ENCODE measurements around the gene SIPA1L3.

The SIPA1L3 gene

DNA sequence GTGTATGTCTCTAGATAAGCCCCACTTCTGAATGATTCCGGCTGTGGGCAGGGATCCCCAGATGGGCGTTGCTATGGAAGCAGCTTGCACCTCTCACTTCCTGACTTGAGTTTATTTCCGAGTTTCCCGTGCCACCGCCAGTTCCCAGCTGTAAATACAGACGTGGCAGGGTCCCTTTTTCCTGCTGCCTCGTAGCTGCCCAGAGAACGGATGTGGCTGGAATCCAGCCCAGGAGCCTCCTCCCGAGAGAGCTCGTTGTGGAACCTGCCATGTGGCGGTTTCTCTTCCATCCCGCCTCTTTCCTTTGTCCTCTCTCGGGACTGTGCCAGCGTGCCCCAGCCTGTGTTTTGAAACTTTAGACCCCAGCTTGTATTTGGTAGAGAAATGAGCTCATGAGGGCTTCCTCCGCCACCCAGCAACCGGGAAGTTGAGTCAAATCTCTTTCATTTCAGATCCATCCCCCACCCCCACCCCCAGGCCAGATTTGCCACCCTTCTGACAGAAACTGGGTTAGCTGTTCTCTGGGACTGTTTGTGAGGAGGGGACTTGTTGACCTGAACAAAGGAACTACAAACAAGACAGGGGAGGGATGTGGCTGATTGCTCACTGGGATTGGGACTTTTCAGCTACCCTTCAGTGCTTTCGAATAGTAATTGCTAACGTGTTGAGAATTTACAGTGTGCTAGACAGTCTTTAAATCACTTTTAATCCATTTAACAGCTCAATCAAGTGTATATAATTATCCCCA, 96.6 kb downstream of the SIPA1L3 start (continued):
- TF ChIP-seq, protein P1, sequence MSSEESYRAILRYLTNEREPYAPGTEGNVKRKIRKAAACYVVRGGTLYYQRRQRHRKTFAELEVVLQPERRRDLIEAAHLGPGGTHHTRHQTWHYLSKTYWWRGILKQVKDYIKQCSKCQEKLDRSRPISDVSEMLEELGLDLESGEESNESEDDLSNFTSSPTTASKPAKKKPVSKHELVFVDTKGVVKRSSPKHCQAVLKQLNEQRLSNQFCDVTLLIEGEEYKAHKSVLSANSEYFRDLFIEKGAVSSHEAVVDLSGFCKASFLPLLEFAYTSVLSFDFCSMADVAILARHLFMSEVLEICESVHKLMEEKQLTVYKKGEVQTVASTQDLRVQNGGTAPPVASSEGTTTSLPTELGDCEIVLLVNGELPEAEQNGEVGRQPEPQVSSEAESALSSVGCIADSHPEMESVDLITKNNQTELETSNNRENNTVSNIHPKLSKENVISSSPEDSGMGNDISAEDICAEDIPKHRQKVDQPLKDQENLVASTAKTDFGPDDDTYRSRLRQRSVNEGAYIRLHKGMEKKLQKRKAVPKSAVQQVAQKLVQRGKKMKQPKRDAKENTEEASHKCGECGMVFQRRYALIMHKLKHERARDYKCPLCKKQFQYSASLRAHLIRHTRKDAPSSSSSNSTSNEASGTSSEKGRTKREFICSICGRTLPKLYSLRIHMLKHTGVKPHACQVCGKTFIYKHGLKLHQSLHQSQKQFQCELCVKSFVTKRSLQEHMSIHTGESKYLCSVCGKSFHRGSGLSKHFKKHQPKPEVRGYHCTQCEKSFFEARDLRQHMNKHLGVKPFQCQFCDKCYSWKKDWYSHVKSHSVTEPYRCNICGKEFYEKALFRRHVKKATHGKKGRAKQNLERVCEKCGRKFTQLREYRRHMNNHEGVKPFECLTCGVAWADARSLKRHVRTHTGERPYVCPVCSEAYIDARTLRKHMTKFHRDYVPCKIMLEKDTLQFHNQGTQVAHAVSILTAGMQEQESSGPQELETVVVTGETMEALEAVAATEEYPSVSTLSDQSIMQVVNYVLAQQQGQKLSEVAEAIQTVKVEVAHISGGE (tag by site-specific recombination; conservative IDR thresholded peaks at IDR 0.05; ENCODE audit: low read depth) = peak; percentile 77
- TF ChIP-seq KLF9 (tag by site-specific recombination; IDR thresholded peaks at IDR 0.05; ENCODE audit: low read depth) (peak; percentile 30; the same call in 1 of the 2 replicates), SCRT2 (tag by site-specific recombination; IDR thresholded peaks at IDR 0.05) (peak; percentile 64), ZNF10 (tag by site-specific recombination; IDR thresholded peaks at IDR 0.05) (peak; percentile 9; the same call in 1 of the 2 replicates), SP2 (tag by site-specific recombination; IDR thresholded peaks at IDR 0.05) (peak; percentile 78), ZNF548 (tag by site-specific recombination; IDR thresholded peaks at IDR 0.05) (peak; percentile 75; the same call in 1 of the 2 replicates), ZNF221 (tag by site-specific recombination; IDR thresholded peaks at IDR 0.05; ENCODE audit: borderline replicate concordance) (no peak), ZNF596 (tag by site-specific recombination; IDR thresholded peaks at IDR 0.05) (peak; percentile 37; the same call in 1 of the 2 replicates), ZBTB20 (tag by site-specific recombination; IDR thresholded peaks at IDR 0.05) (peak; percentile 95), SP7 (tag by site-specific recombination; IDR thresholded peaks at IDR 0.05) (peak; percentile 85), ZNF335 (tag by site-specific recombination; conservative IDR thresholded peaks at IDR 0.05) (peak; percentile 86), ZNF558 (tag by site-specific recombination; IDR thresholded peaks at IDR 0.05) (peak; percentile 43; the same call in 1 of the 2 replicates), BCL11A (tag by site-specific recombination; IDR thresholded peaks at IDR 0.05; ENCODE audit: low read depth) (peak; percentile 21; the same call in 1 of the 2 replicates), OSR2 (tag by site-specific recombination; IDR thresholded peaks at IDR 0.05) (peak; percentile 57), KLF7 (tag by site-specific recombination; IDR thresholded peaks at IDR 0.05; ENCODE audit: borderline replicate concordance) (no peak), KLF8 (tag by site-specific recombination; IDR thresholded peaks at IDR 0.05) (peak; percentile 75), ZEB2 (tag by site-specific recombination; IDR thresholded peaks at IDR 0.05) (peak; percentile 82), ZFP37 (tag by site-specific recombination; IDR thresholded peaks at IDR 0.05) (peak; percentile 47; the same call in 1 of the 2 replicates), WT1 (tag by site-specific recombination; IDR thresholded peaks at IDR 0.05) (no peak; the same call in 1 of the 2 replicates), ZNF24 (tag by site-specific recombination; IDR thresholded peaks at IDR 0.05) (peak; percentile 68; the same call in 1 of the 2 replicates), ZNF391 (tag by site-specific recombination; IDR thresholded peaks at IDR 0.05; ENCODE audit: borderline replicate concordance, low read depth) (peak; percentile 28; the same call in 1 of the 2 replicates)
- TF ChIP-seq, protein P2, sequence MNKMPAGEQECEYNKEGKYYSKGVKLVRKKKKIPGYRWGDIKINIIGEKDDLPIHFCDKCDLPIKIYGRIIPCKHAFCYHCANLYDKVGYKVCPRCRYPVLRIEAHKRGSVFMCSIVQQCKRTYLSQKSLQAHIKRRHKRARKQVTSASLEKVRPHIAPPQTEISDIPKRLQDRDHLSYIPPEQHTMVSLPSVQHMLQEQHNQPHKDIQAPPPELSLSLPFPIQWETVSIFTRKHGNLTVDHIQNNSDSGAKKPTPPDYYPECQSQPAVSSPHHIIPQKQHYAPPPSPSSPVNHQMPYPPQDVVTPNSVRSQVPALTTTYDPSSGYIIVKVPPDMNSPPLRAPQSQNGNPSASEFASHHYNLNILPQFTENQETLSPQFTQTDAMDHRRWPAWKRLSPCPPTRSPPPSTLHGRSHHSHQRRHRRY (tag by site-specific recombination; IDR thresholded peaks at IDR 0.05) = no peak
- TF ChIP-seq, protein P3, sequence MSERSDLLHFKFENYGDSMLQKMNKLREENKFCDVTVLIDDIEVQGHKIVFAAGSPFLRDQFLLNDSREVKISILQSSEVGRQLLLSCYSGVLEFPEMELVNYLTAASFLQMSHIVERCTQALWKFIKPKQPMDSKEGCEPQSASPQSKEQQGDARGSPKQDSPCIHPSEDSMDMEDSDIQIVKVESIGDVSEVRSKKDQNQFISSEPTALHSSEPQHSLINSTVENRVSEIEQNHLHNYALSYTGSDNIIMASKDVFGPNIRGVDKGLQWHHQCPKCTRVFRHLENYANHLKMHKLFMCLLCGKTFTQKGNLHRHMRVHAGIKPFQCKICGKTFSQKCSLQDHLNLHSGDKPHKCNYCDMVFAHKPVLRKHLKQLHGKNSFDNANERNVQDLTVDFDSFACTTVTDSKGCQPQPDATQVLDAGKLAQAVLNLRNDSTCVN (tag by site-specific recombination; optimal IDR thresholded peaks at IDR 0.05) = peak; percentile 30
- TF ChIP-seq, protein P4, sequence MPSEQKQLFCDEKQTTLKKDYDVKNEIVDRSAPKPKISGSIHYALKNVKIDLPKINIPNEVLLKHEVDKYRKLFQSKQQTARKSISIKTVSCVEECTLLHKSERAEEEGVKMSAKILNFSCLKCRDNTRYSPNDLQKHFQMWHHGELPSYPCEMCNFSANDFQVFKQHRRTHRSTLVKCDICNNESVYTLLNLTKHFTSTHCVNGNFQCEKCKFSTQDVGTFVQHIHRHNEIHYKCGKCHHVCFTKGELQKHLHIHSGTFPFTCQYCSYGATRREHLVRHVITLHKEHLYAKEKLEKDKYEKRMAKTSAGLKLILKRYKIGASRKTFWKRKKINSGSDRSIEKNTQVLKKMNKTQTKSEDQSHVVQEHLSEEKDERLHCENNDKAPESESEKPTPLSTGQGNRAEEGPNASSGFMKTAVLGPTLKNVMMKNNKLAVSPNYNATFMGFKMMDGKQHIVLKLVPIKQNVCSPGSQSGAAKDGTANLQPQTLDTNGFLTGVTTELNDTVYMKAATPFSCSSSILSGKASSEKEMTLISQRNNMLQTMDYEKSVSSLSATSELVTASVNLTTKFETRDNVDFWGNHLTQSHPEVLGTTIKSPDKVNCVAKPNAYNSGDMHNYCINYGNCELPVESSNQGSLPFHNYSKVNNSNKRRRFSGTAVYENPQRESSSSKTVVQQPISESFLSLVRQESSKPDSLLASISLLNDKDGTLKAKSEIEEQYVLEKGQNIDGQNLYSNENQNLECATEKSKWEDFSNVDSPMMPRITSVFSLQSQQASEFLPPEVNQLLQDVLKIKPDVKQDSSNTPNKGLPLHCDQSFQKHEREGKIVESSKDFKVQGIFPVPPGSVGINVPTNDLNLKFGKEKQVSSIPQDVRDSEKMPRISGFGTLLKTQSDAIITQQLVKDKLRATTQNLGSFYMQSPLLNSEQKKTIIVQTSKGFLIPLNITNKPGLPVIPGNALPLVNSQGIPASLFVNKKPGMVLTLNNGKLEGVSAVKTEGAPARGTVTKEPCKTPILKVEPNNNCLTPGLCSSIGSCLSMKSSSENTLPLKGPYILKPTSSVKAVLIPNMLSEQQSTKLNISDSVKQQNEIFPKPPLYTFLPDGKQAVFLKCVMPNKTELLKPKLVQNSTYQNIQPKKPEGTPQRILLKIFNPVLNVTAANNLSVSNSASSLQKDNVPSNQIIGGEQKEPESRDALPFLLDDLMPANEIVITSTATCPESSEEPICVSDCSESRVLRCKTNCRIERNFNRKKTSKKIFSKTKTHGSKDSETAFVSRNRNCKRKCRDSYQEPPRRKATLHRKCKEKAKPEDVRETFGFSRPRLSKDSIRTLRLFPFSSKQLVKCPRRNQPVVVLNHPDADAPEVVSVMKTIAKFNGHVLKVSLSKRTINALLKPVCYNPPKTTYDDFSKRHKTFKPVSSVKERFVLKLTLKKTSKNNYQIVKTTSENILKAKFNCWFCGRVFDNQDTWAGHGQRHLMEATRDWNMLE (tag by site-specific recombination; conservative IDR thresholded peaks at IDR 0.05; ENCODE audit: low read depth) = peak; percentile 22; the same call in 1 of the 2 replicates
- TF ChIP-seq, protein P5, sequence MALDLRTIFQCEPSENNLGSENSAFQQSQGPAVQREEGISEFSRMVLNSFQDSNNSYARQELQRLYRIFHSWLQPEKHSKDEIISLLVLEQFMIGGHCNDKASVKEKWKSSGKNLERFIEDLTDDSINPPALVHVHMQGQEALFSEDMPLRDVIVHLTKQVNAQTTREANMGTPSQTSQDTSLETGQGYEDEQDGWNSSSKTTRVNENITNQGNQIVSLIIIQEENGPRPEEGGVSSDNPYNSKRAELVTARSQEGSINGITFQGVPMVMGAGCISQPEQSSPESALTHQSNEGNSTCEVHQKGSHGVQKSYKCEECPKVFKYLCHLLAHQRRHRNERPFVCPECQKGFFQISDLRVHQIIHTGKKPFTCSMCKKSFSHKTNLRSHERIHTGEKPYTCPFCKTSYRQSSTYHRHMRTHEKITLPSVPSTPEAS (tag by site-specific recombination; IDR thresholded peaks at IDR 0.05) = peak; percentile 20
